K562 (cell line): ENCODE results near the gene COL8A2.

Experiments
- JUN ChIP-seq, 2 experiments: sonication (generic) in 1 of 2; formaldehyde crosslinking in 1 of 2; IDR thresholded peaks; 2 replicates each; pipeline versions ENCODE4 v1.6.1 to v1.8.0; 2012 to 2022; ENCODE audit warnings: borderline replicate concordance in 2 of 2, mild to moderate bottlenecking in 2 of 2, improper control_type of control experiment in 1 of 2, low read depth in 1 of 2, low read length in 1 of 2, missing genetic modification reagents in 1 of 2
- PHF20 ChIP-seq: fragments of 450-650 bp; IDR thresholded peaks from 2 replicates; pipeline ENCODE4 v1.6.1; 2018; ENCODE audit not compliant: partially characterized antibody
- TF ChIP-seq, protein P1 (sequence below): sonication (generic); formaldehyde crosslinking; IDR thresholded peaks from 2 replicates; pipeline ENCODE4 v1.9.0; 2022; ENCODE audit warnings: mild to moderate bottlenecking, missing genetic modification reagents
- TF ChIP-seq, protein P2 (sequence below): sonication (generic); formaldehyde crosslinking; IDR thresholded peaks from 2 replicates; pipeline ENCODE4 v1.8.1; 2023; ENCODE audit warnings: mild to moderate bottlenecking, missing genetic modification reagents
- TF ChIP-seq, protein P3 (sequence below): fragments of 450-650 bp; IDR thresholded peaks from 2 replicates; pipeline ENCODE4 v1.6.1; 2016; ENCODE audit warnings: borderline replicate concordance

GRCh38 chr1:36118447-36119204 is 6.4 kb downstream of the COL8A2 start:
- TF ChIP-seq, protein P1, sequence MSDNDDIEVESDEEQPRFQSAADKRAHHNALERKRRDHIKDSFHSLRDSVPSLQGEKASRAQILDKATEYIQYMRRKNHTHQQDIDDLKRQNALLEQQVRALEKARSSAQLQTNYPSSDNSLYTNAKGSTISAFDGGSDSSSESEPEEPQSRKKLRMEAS, result no peak
- TF ChIP-seq, protein P2, sequence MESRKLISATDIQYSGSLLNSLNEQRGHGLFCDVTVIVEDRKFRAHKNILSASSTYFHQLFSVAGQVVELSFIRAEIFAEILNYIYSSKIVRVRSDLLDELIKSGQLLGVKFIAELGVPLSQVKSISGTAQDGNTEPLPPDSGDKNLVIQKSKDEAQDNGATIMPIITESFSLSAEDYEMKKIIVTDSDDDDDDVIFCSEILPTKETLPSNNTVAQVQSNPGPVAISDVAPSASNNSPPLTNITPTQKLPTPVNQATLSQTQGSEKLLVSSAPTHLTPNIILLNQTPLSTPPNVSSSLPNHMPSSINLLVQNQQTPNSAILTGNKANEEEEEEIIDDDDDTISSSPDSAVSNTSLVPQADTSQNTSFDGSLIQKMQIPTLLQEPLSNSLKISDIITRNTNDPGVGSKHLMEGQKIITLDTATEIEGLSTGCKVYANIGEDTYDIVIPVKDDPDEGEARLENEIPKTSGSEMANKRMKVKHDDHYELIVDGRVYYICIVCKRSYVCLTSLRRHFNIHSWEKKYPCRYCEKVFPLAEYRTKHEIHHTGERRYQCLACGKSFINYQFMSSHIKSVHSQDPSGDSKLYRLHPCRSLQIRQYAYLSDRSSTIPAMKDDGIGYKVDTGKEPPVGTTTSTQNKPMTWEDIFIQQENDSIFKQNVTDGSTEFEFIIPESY (CRISPR knock-in tag), result no peak
- TF ChIP-seq, protein P3, sequence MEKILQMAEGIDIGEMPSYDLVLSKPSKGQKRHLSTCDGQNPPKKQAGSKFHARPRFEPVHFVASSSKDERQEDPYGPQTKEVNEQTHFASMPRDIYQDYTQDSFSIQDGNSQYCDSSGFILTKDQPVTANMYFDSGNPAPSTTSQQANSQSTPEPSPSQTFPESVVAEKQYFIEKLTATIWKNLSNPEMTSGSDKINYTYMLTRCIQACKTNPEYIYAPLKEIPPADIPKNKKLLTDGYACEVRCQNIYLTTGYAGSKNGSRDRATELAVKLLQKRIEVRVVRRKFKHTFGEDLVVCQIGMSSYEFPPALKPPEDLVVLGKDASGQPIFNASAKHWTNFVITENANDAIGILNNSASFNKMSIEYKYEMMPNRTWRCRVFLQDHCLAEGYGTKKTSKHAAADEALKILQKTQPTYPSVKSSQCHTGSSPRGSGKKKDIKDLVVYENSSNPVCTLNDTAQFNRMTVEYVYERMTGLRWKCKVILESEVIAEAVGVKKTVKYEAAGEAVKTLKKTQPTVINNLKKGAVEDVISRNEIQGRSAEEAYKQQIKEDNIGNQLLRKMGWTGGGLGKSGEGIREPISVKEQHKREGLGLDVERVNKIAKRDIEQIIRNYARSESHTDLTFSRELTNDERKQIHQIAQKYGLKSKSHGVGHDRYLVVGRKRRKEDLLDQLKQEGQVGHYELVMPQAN, result no peak
- TF ChIP-seq JUN (IDR thresholded peaks at IDR 0.05; ENCODE audit: borderline replicate concordance, low read depth, low read length) (no peak), JUN (CRISPR knock-in tag; IDR thresholded peaks at IDR 0.05; ENCODE audit: borderline replicate concordance) (no peak), PHF20 (no peak)
